DOHH2 (cell line): Measurements from ENCODE around the gene DSE.

Experiments used
- H3F3A ChIP-seq: fragments of 200-600 bp; sonication (generic), shearing (Covaris generic); 2 replicates; pipeline ENCODE4 v1.6.0; 2016; ENCODE audit warnings: antibody characterized with exemption, mild to moderate bottlenecking; ENCODE audit not compliant: control insufficient read depth, insufficient read depth
- H3K27ac ChIP-seq: fragments of 200-600 bp; sonication (generic); 2 replicates; pipeline ENCODE4 v1.5.1; 2014; ENCODE audit warnings: low read depth, mild to moderate bottlenecking, low read length, moderate library complexity
- H3K27me3 ChIP-seq: fragments of 200-600 bp; sonication (generic); 2 replicates; pipeline ENCODE4 v1.6.1; 2014; ENCODE audit warnings: mild to moderate bottlenecking, low read length, mixed read lengths; ENCODE audit not compliant: control insufficient read depth
- H3K36me3 ChIP-seq: fragments of 200-600 bp; sonication (generic); 2 replicates; pipeline ENCODE4 v1.6.1; 2014; ENCODE audit warnings: mild to moderate bottlenecking, low read length, moderate library complexity, mixed read lengths; ENCODE audit not compliant: control insufficient read depth
- H3K4me1 ChIP-seq: fragments of 200-600 bp; sonication (generic); 2 replicates; pipeline ENCODE4 v1.6.1; 2014; ENCODE audit warnings: mild to moderate bottlenecking, low read length, mixed read lengths; ENCODE audit not compliant: control insufficient read depth
- H3K4me2 ChIP-seq: fragments of 200-600 bp; sonication (generic); 2 replicates; pipeline ENCODE4 v1.6.0; 2014; ENCODE audit warnings: mild to moderate bottlenecking, low read length, moderate library complexity
- H3K4me3 ChIP-seq: fragments of 200-600 bp; sonication (generic); 2 replicates; pipeline ENCODE4 v1.5.1; 2014; ENCODE audit warnings: mild to moderate bottlenecking, low read length, mixed read lengths
- H3K79me2 ChIP-seq: fragments of 200-600 bp; sonication (generic); 2 replicates; pipeline ENCODE4 v1.6.1; 2014; ENCODE audit warnings: mild to moderate bottlenecking, low read length, mixed read lengths; ENCODE audit not compliant: control insufficient read depth
- H3K9me2 ChIP-seq: fragments of 200-600 bp; sonication (generic); replicated peaks from 2 replicates; pipeline ENCODE4 v1.6.1; 2014; ENCODE audit warnings: mild to moderate bottlenecking, low read length, mixed read lengths; ENCODE audit not compliant: control insufficient read depth
- H3K9me3 ChIP-seq: fragments of 200-600 bp; sonication (generic); 2 replicates; pipeline ENCODE4 v1.6.1; 2014; ENCODE audit warnings: antibody characterized with exemption, low read length, mixed read lengths; ENCODE audit not compliant: control insufficient read depth, insufficient read depth
- H4K20me1 ChIP-seq: fragments of 200-600 bp; sonication (generic); 2 replicates; pipeline ENCODE4 v1.6.0; 2014; ENCODE audit warnings: low read depth, mild to moderate bottlenecking, antibody characterized with exemption, low read length, moderate library complexity; ENCODE audit not compliant: control insufficient read depth, insufficient read depth
- CTCF ChIP-seq: fragments of 200-600 bp; sonication (generic); IDR thresholded peaks from one replicate; pipeline ENCODE4 v1.5.1; 2014; ENCODE audit warnings: antibody characterized with exemption, mild to moderate bottlenecking, low read depth, low read length; ENCODE audit not compliant: poor library complexity, severe bottlenecking
- EZH2phosphoT487 ChIP-seq: fragments of 200-600 bp; sonication (generic); IDR thresholded peaks from 2 replicates; pipeline ENCODE4 v1.6.1; 2017; ENCODE audit warnings: borderline replicate concordance, mild to moderate bottlenecking, antibody characterized with exemption, low read length, moderate library complexity, mixed read lengths

The DSE gene

GRCh38 chr6:116417661-116418060 lies 46.9 kb downstream of the DSE start:
- H3K4me3 ChIP-seq, result no peak overlapping the region
- no peaks in the 10 kb centered on the region for H4K20me1 ChIP-seq
- H3K4me2 ChIP-seq, result no peak overlapping the region
- no peak overlapping the region for H3K27ac ChIP-seq
- H3K36me3 ChIP-seq, result no peaks in the 10 kb centered on the region
- no peaks in the 10 kb centered on the region for H3F3A ChIP-seq
- no peaks in the 10 kb centered on the region for H3K9me2 ChIP-seq
- no peaks in the 10 kb centered on the region for H3K9me3 ChIP-seq
- TF ChIP-seq CTCF (no peak), EZH2phosphoT487 (no peak)
- H3K4me1 ChIP-seq, result no peaks in the 10 kb centered on the region
- H3K27me3 ChIP-seq, result peaks cover 3% of the 10 kb centered on the region
- no peaks in the 10 kb centered on the region for H3K79me2 ChIP-seq

- no peak overlapping the region for H3K4me3 ChIP-seq
- no peaks in the 10 kb centered on the region for H3K9me3 ChIP-seq
- no peak for TF ChIP-seq CTCF
- no peak for TF ChIP-seq EZH2phosphoT487
- H3K9me2 ChIP-seq, result no peaks in the 10 kb centered on the region
- no peaks in the 10 kb centered on the region for H3F3A ChIP-seq
- H3K79me2 ChIP-seq, result no peaks in the 10 kb centered on the region
- peaks cover 3% of the 10 kb centered on the region; the same call in 1 of the 2 replicates for H3K27me3 ChIP-seq
- H3K4me1 ChIP-seq, result no peaks in the 10 kb centered on the region
- no peak overlapping the region for H3K27ac ChIP-seq
- no peaks in the 10 kb centered on the region for H3K36me3 ChIP-seq
- no peak overlapping the region for H3K4me2 ChIP-seq
- H4K20me1 ChIP-seq, result no peaks in the 10 kb centered on the region
Observed at GRCh38 chr6:116419069-116419786, 48.5 kb downstream of the DSE start.

- H3K9me2 ChIP-seq, result no peaks in the 10 kb centered on the region
- H3K4me3 ChIP-seq, result no peak overlapping the region
- H3K9me3 ChIP-seq, result no peaks in the 10 kb centered on the region
- H3K27me3 ChIP-seq, result 0 out of 2 replicates have a peak, but pooled peaks cover 3% of the 10 kb centered on the region
- no peak overlapping the region for H3K27ac ChIP-seq
- no peaks in the 10 kb centered on the region for H3K36me3 ChIP-seq
- H3K79me2 ChIP-seq, result no peaks in the 10 kb centered on the region
- H3K4me2 ChIP-seq, result no peak overlapping the region
- no peaks in the 10 kb centered on the region for H4K20me1 ChIP-seq
- no peaks in the 10 kb centered on the region for H3K4me1 ChIP-seq
- TF ChIP-seq EZH2phosphoT487 (no peak), CTCF (no peak)
- H3F3A ChIP-seq, result no peaks in the 10 kb centered on the region
Observed at GRCh38 chr6:116420341-116420740, 49.6 kb downstream of the DSE start.
